H9 (cell line): ENCODE data around the gene CTNNB1. TPM values are rescaled to one million over a fixed set of nuclear protein-coding genes. Genes with fewer than 3 reads are reported as not detected.

Experiments used
- DNase-seq: peaks from one replicate; pipeline ENCODE4 v3.0.0-alpha.2; 2017
- H2AFZ ChIP-seq: one replicate; pipeline ENCODE4 v1.6.1; 2013; ENCODE audit warnings: mild to moderate bottlenecking, low read length, control low read depth, moderate library complexity
- H2AK5ac ChIP-seq: 2 replicates; pipeline ENCODE4 v1.6.1; 2013; ENCODE audit warnings: low read length, control low read depth, mixed read lengths; ENCODE audit not compliant: insufficient read length
- H2BK120ac ChIP-seq: one replicate; pipeline ENCODE4 v1.6.1; 2013; ENCODE audit warnings: low read depth, mild to moderate bottlenecking, low read length, control low read depth, inconsistent platforms; ENCODE audit not compliant: poor library complexity, severe bottlenecking
- H2BK12ac ChIP-seq: 2 replicates; pipeline ENCODE4 v1.6.1; 2013; ENCODE audit warnings: low read length, control low read depth, mixed read lengths, low read depth; ENCODE audit not compliant: insufficient read length
- H2BK15ac ChIP-seq: 2 replicates; pipeline ENCODE4 v1.6.1; 2013; ENCODE audit warnings: low read depth, low read length, control low read depth
- H2BK20ac ChIP-seq: one replicate; pipeline ENCODE4 v1.6.1; 2013; ENCODE audit warnings: low read depth, mild to moderate bottlenecking, low read length, control low read depth, inconsistent platforms; ENCODE audit not compliant: poor library complexity, severe bottlenecking
- H2BK5ac ChIP-seq: 2 replicates; pipeline ENCODE4 v1.6.1; 2013; ENCODE audit warnings: low read length, control low read depth, mixed read lengths; ENCODE audit not compliant: insufficient read length
- H3K14ac ChIP-seq: 2 replicates; pipeline ENCODE4 v1.6.1; 2013; ENCODE audit warnings: low read length, control low read depth; ENCODE audit not compliant: insufficient read depth
- H3K18ac ChIP-seq: 2 replicates; pipeline ENCODE4 v1.6.1; 2013; ENCODE audit warnings: low read depth, mild to moderate bottlenecking, mixed read lengths, low read length, control low read depth; ENCODE audit not compliant: insufficient read length
- H3K23ac ChIP-seq: 2 replicates; pipeline ENCODE4 v1.6.1; 2013; ENCODE audit warnings: low read length, control low read depth, mixed read lengths, low read depth; ENCODE audit not compliant: insufficient read length
- H3K23me2 ChIP-seq: 2 replicates; pipeline ENCODE4 v1.6.1; 2013; ENCODE audit warnings: low read depth, mild to moderate bottlenecking, mixed read lengths, low read length, control low read depth; ENCODE audit not compliant: insufficient read length, poor library complexity, severe bottlenecking
- H3K27ac ChIP-seq: 2 replicates; pipeline ENCODE4 v1.5.1; 2013; ENCODE audit warnings: low read length, control low read depth, mixed read lengths, low read depth; ENCODE audit not compliant: insufficient read length
- H3K27me3 ChIP-seq: 2 replicates; pipeline ENCODE4 v1.6.1; 2013; ENCODE audit warnings: low read length, control low read depth, inconsistent platforms; ENCODE audit not compliant: insufficient read depth
- H3K4ac ChIP-seq: 2 replicates; pipeline ENCODE4 v1.6.1; 2013; ENCODE audit warnings: low read depth, mild to moderate bottlenecking, control low read depth, inconsistent platforms, low read length, moderate library complexity
- H3K4me1 ChIP-seq: 2 replicates; pipeline ENCODE4 v1.6.1; 2013; ENCODE audit warnings: low read length, control low read depth, inconsistent platforms; ENCODE audit not compliant: insufficient read depth
- H3K4me2 ChIP-seq: 2 replicates; pipeline ENCODE4 v1.6.1; 2013; ENCODE audit warnings: low read length, control low read depth, mixed read lengths; ENCODE audit not compliant: insufficient read length, insufficient read depth
- H3K56ac ChIP-seq: 2 replicates; pipeline ENCODE4 v1.6.1; 2013; ENCODE audit warnings: low read depth, mild to moderate bottlenecking, mixed read lengths, low read length, control low read depth; ENCODE audit not compliant: insufficient read length
- H3K79me1 ChIP-seq: 2 replicates; pipeline ENCODE4 v1.6.1; 2013; ENCODE audit warnings: low read depth, mild to moderate bottlenecking, moderate library complexity, low read length, control low read depth, inconsistent platforms; ENCODE audit not compliant: insufficient read depth, poor library complexity, severe bottlenecking
- H3K79me2 ChIP-seq: 2 replicates; pipeline ENCODE4 v1.6.1; 2013; ENCODE audit warnings: low read length, control low read depth, inconsistent platforms; ENCODE audit not compliant: insufficient read depth
- H3K9ac ChIP-seq: 2 replicates; pipeline ENCODE4 v1.6.1; 2013; ENCODE audit warnings: low read length, control low read depth, mixed read lengths; ENCODE audit not compliant: insufficient read length; ENCODE audit errors: extremely low read depth
- H3K9me3 ChIP-seq: one replicate; pipeline ENCODE4 v1.6.1; 2013; ENCODE audit warnings: low read depth, low read length, inconsistent platforms; ENCODE audit not compliant: control insufficient read depth
- H3T11ph ChIP-seq: one replicate; pipeline ENCODE4 v1.6.1; 2013; ENCODE audit warnings: mild to moderate bottlenecking, low read length, control low read depth, inconsistent platforms
- H4K20me1 ChIP-seq: one replicate; pipeline ENCODE4 v1.6.1; 2013; ENCODE audit not compliant: control insufficient read depth, insufficient read length, insufficient read depth
- H4K5ac ChIP-seq: 2 replicates; pipeline ENCODE4 v1.6.1; 2013; ENCODE audit warnings: low read depth, mild to moderate bottlenecking, mixed read lengths, low read length, control low read depth; ENCODE audit not compliant: insufficient read length
- H4K8ac ChIP-seq: replicated peaks from 2 replicates; pipeline ENCODE4 v1.6.1; 2013; ENCODE audit warnings: low read length, control low read depth, mixed read lengths, low read depth; ENCODE audit not compliant: insufficient read length
- H4K91ac ChIP-seq: 2 replicates; pipeline ENCODE4 v1.6.1; 2013; ENCODE audit warnings: low read depth, mild to moderate bottlenecking, moderate library complexity, mixed read lengths, low read length, control low read depth; ENCODE audit not compliant: insufficient read length
- H3K27ac Mint-ChIP-seq, 3 experiments: 2 replicates in 2 of 3; 3 replicates in 1 of 3; pipeline ENCODE4 v1.8.0; 2020 to 2021; ENCODE audit warnings: mixed read lengths in 3 of 3, mild to moderate bottlenecking in 1 of 3, moderate library complexity in 1 of 3
- H3K27me3 Mint-ChIP-seq: 2 replicates; pipeline ENCODE4 v1.8.0; 2021; ENCODE audit warnings: low read depth, mild to moderate bottlenecking, moderate library complexity, mixed read lengths
- H3K36me3 Mint-ChIP-seq, 3 experiments: 2 replicates in 2 of 3; 3 replicates in 1 of 3; pipeline ENCODE4 v1.8.0; 2020 to 2021; ENCODE audit warnings: low read depth in 3 of 3, mixed read lengths in 3 of 3; ENCODE audit not compliant: insufficient read depth in 1 of 3
- H3K4me1 Mint-ChIP-seq, 2 experiments: 2 replicates each; pipeline ENCODE4 v1.8.0; 2020; ENCODE audit warnings: mixed read lengths in 2 of 2
- H3K4me3 Mint-ChIP-seq, 2 experiments: 2 replicates in 1 of 2; 3 replicates in 1 of 2; pipeline ENCODE4 v1.8.0; 2020 to 2021; ENCODE audit warnings: mild to moderate bottlenecking in 2 of 2, mixed read lengths in 2 of 2, moderate library complexity in 1 of 2
- H3K9me3 Mint-ChIP-seq, 2 experiments: 2 replicates in 1 of 2; 3 replicates in 1 of 2; pipeline ENCODE4 v1.8.0; 2020; ENCODE audit warnings: mild to moderate bottlenecking in 2 of 2, mixed read lengths in 2 of 2, moderate library complexity in 1 of 2
- WGBS: extraction: QIAGEN DNeasy Blood & Tissue Kit; methylation state at CpG from one replicate; pipeline ENCODE4 v1.1.7; 2013; ENCODE audit warnings: missing lambda C conversion rate, low lambda C conversion rate, mixed read lengths; ENCODE audit not compliant: insufficient read length; ENCODE audit errors: extremely low coverage; 5-methylcytosine and 5-hydroxymethylcytosine counted together
- total RNA-seq: library from RNA; stranded (reverse); gene quantifications from 2 replicates; pipeline ENCODE4 v1.2.1, GENCODE V29; 2021
- TF ChIP-seq, protein P1 (sequence below): fragments of 200-600 bp; sonication (generic); conservative IDR thresholded peaks from 3 replicates; pipeline ENCODE4 v1.8.0; 2021; ENCODE audit warnings: antibody characterized with exemption, mild to moderate bottlenecking

The CTNNB1 gene
- total RNA-seq, 1 experiment from 2014 or later = 500 TPM

- no peak overlapping the region for H3K4ac ChIP-seq
- DNase-seq = no peak
- H3K27me3 Mint-ChIP-seq = no peaks in the 10 kb centered on the region
- H3K14ac ChIP-seq = no peak overlapping the region
- no peak overlapping the region for H3K18ac ChIP-seq
- H3K56ac ChIP-seq = no peak overlapping the region
- no peaks in the 10 kb centered on the region for H3K79me1 ChIP-seq
- H3K27ac Mint-ChIP-seq = no peak overlapping the region
- H2BK15ac ChIP-seq = no peak overlapping the region
- no peak overlapping the region for H4K5ac ChIP-seq
- H3K27me3 ChIP-seq = no peaks in the 10 kb centered on the region
- H3K9me3 ChIP-seq = no peaks in the 10 kb centered on the region
- H4K91ac ChIP-seq = no peak overlapping the region
- no peak overlapping the region for H3K9ac ChIP-seq
- no peak overlapping the region for H4K8ac ChIP-seq
- WGBS = no CpG with 5 or more reads among the region's 4 CpGs
- no peak overlapping the region for H2BK5ac ChIP-seq
- H2AFZ ChIP-seq = no peak overlapping the region
- no peaks in the 10 kb centered on the region for H3K79me2 ChIP-seq
- no peak overlapping the region for H3K23ac ChIP-seq
- TF ChIP-seq, protein P1, sequence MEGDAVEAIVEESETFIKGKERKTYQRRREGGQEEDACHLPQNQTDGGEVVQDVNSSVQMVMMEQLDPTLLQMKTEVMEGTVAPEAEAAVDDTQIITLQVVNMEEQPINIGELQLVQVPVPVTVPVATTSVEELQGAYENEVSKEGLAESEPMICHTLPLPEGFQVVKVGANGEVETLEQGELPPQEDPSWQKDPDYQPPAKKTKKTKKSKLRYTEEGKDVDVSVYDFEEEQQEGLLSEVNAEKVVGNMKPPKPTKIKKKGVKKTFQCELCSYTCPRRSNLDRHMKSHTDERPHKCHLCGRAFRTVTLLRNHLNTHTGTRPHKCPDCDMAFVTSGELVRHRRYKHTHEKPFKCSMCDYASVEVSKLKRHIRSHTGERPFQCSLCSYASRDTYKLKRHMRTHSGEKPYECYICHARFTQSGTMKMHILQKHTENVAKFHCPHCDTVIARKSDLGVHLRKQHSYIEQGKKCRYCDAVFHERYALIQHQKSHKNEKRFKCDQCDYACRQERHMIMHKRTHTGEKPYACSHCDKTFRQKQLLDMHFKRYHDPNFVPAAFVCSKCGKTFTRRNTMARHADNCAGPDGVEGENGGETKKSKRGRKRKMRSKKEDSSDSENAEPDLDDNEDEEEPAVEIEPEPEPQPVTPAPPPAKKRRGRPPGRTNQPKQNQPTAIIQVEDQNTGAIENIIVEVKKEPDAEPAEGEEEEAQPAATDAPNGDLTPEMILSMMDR = no peak
- H3K4me3 Mint-ChIP-seq = no peak overlapping the region
- H2BK20ac ChIP-seq = no peak overlapping the region
- H3K4me1 Mint-ChIP-seq = peaks cover 5 to 6% of the 10 kb centered on the region in 2 experiments; a peak in 3 of 4 replicates
- H4K20me1 ChIP-seq = no peaks in the 10 kb centered on the region
- H3K23me2 ChIP-seq = peaks cover 6% of the 10 kb centered on the region
- H3K4me2 ChIP-seq = no peak overlapping the region
- no peak overlapping the region for H2BK12ac ChIP-seq
- no peaks in the 10 kb centered on the region for H3K9me3 Mint-ChIP-seq
- H3K27ac ChIP-seq = no peak overlapping the region
- no peak overlapping the region for H2BK120ac ChIP-seq
- H2AK5ac ChIP-seq = no peak overlapping the region
- H3K4me1 ChIP-seq = peaks cover 3% of the 10 kb centered on the region; the same call in 1 of the 2 replicates
- no peaks in the 10 kb centered on the region for H3K36me3 Mint-ChIP-seq
- no peak overlapping the region for H3T11ph ChIP-seq
Measured at GRCh38 chr3:41193794-41194539, 5.3 kb upstream of the CTNNB1 start.
